ENCODE results near the gene FARP2. TPM values are rescaled to one million over a fixed set of nuclear protein-coding genes. Genes with fewer than 3 reads are reported as not detected.
A peak's percentile ranks its signal among the peaks of the same experiment; 100 is the strongest.

Gene FARP2
- total and polyA plus RNA-seq, 2 of the 13 experiments (the other 11 are each of a cell fraction or from before 2014, with no cell fraction given) = 28.0 to 45.4 TPM

DNA sequence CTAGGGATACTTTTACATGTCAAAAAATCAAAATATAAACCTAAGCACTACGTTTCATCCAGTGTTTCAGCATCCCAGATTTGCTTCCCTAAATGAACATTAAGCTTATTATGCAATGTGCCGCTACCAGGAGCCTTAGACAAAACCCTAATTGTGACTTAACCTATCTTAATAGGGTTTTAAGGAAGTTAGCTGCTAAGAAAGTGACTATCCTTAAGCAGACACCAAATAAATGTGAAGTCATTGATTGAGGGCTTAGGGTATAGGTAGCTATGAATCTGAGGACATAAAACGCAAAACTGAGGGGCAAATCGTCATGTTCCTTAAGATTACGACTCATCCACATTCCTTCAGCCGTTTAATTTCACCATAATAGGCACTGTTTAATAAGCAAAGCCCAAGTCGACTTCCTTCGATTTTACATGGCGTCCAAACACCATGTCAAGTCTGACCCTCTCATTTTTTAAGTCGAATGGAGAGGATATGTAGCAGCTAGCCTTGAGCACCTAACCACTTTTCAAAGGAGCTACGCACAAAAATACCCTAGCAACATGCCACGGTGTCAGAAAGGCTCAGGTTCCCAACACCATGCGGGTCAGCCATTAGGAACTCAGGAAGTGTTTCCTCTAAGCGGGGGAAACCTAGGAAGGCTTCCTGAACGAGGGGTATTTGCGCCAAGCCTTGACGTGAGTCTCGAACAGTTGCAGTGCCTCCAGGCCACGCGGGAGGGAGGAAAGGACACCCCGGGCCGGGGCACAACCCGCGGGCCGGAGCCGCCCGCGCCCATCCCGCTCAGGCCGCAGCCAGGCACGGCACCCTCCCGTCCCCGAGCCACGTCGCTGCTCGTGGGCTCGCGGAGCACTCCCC is 41.6 kb upstream of the FARP2 start (continued):
- TF ChIP-seq ZNF850 (CRISPR knock-in tag; conservative IDR thresholded peaks at IDR 0.05) = no peak
- no peak for TF ChIP-seq ZNF646 (CRISPR knock-in tag; IDR thresholded peaks at IDR 0.05)
- no peak for TF ChIP-seq ZNF780A (CRISPR knock-in tag; IDR thresholded peaks at IDR 0.05)
- peak; percentile 46; the same call in 1 of the 2 replicates for TF ChIP-seq ZNF891 (CRISPR knock-in tag; IDR thresholded peaks at IDR 0.05)
- TF ChIP-seq, protein P1, sequence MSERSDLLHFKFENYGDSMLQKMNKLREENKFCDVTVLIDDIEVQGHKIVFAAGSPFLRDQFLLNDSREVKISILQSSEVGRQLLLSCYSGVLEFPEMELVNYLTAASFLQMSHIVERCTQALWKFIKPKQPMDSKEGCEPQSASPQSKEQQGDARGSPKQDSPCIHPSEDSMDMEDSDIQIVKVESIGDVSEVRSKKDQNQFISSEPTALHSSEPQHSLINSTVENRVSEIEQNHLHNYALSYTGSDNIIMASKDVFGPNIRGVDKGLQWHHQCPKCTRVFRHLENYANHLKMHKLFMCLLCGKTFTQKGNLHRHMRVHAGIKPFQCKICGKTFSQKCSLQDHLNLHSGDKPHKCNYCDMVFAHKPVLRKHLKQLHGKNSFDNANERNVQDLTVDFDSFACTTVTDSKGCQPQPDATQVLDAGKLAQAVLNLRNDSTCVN (CRISPR knock-in tag; IDR thresholded peaks at IDR 0.05; ENCODE audit: borderline replicate concordance) = 0 out of 2 replicates have a peak, but pooled peaks have one; percentile 12
- no peak for TF ChIP-seq ZNF7 (CRISPR knock-in tag; IDR thresholded peaks at IDR 0.05)
- TF ChIP-seq ZNF549 (CRISPR knock-in tag; IDR thresholded peaks at IDR 0.05) = 0 out of 2 replicates have a peak, but pooled peaks have one; percentile 51
- 0 out of 2 replicates have a peak, but pooled peaks have one; percentile 8 for TF ChIP-seq GATAD2A (CRISPR knock-in tag; IDR thresholded peaks at IDR 0.05)
- 0 out of 2 replicates have a peak, but pooled peaks have one; percentile 23 for TF ChIP-seq SIX1 (CRISPR knock-in tag; IDR thresholded peaks at IDR 0.05; ENCODE audit: borderline replicate concordance)
- TF ChIP-seq ZNF790 (CRISPR knock-in tag; IDR thresholded peaks at IDR 0.05; ENCODE audit: borderline replicate concordance) = 0 out of 2 replicates have a peak, but pooled peaks have one; percentile 89
- no peak for TF ChIP-seq YY1 (IDR thresholded peaks at IDR 0.05; ENCODE audit: insufficient read depth, insufficient replicate concordance, low read depth, low read length)
- TF ChIP-seq MEF2D (CRISPR knock-in tag; IDR thresholded peaks at IDR 0.05) = no peak
- TF ChIP-seq ZNF768 (CRISPR knock-in tag; IDR thresholded peaks at IDR 0.05) = peak; percentile 74; the same call in 1 of the 2 replicates
- TF ChIP-seq PHF5A (CRISPR knock-in tag; IDR thresholded peaks at IDR 0.05; ENCODE audit: low read depth, unreplicated experiment) = no peak
- TF ChIP-seq MYNN (CRISPR knock-in tag; IDR thresholded peaks at IDR 0.05; ENCODE audit: low read depth) = no peak
- peak; percentile 84; the same call in 1 of the 2 replicates for TF ChIP-seq ZNF552 (CRISPR knock-in tag; IDR thresholded peaks at IDR 0.05; ENCODE audit: borderline replicate concordance)
- TF ChIP-seq ZNF773 (CRISPR knock-in tag; IDR thresholded peaks at IDR 0.05; ENCODE audit: borderline replicate concordance) = 0 out of 2 replicates have a peak, but pooled peaks have one; percentile 36
- no peak for TF ChIP-seq KLF15 (CRISPR knock-in tag; IDR thresholded peaks at IDR 0.05; ENCODE audit: borderline replicate concordance)
- 0 out of 2 replicates have a peak, but pooled peaks have one; percentile 78 for TF ChIP-seq ZFP37 (CRISPR knock-in tag; IDR thresholded peaks at IDR 0.05; ENCODE audit: borderline replicate concordance)
- 0 out of 2 replicates have a peak, but pooled peaks have one; percentile 68 for TF ChIP-seq SRY (CRISPR knock-in tag; IDR thresholded peaks at IDR 0.05)
- no peak for TF ChIP-seq SOX13 (IDR thresholded peaks at IDR 0.05)
- 0 out of 4 replicates have a peak, but pooled peaks of 1 of the 2 experiments have one; percentile 84 for TF ChIP-seq SOX13 (CRISPR knock-in tag; conservative IDR thresholded peaks at IDR 0.05 in 1 of 2, IDR thresholded peaks at IDR 0.05 in 1 of 2)

Measured in HepG2 (cell line).